Karpas-422 (cell line): ENCODE data around the gene ZNHIT1. TPM values are rescaled to one million over a fixed set of nuclear protein-coding genes. Genes with fewer than 3 reads are reported as not detected.

Experiments
- DNase-seq: peaks from one replicate; pipeline ENCODE4 v3.0.0-alpha.2; 2015
- H2AFZ ChIP-seq: fragments of 200-600 bp; sonication (generic); 2 replicates; pipeline ENCODE4 v1.6.1; 2014; ENCODE audit warnings: antibody characterized with exemption, low read length, mixed read lengths
- H3K27ac ChIP-seq: fragments of 200-600 bp; sonication (generic); 2 replicates; pipeline ENCODE4 v1.5.1; 2014; ENCODE audit warnings: mild to moderate bottlenecking, low read length, moderate library complexity
- H3K27me3 ChIP-seq: fragments of 200-600 bp; sonication (generic); 2 replicates; pipeline ENCODE4 v1.6.1; 2014; ENCODE audit warnings: low read length, mixed read lengths
- H3K36me3 ChIP-seq: fragments of 200-600 bp; sonication (generic); 2 replicates; pipeline ENCODE4 v1.6.1; 2014; ENCODE audit warnings: low read length, mixed read lengths; ENCODE audit not compliant: insufficient read depth
- H3K4me1 ChIP-seq: fragments of 200-600 bp; sonication (generic); 2 replicates; pipeline ENCODE4 v1.6.1; 2014; ENCODE audit warnings: mild to moderate bottlenecking, low read length, mixed read lengths
- H3K4me2 ChIP-seq: fragments of 200-600 bp; sonication (generic); 2 replicates; pipeline ENCODE4 v1.6.1; 2014; ENCODE audit warnings: low read length, low read depth, mild to moderate bottlenecking; ENCODE audit not compliant: poor library complexity, severe bottlenecking
- H3K4me3 ChIP-seq: fragments of 200-600 bp; sonication (generic); 2 replicates; pipeline ENCODE4 v1.5.1; 2014; ENCODE audit warnings: mild to moderate bottlenecking, antibody characterized with exemption, low read length, mixed read lengths
- H3K79me2 ChIP-seq: fragments of 200-600 bp; sonication (generic); 2 replicates; pipeline ENCODE4 v1.6.1; 2014; ENCODE audit warnings: mild to moderate bottlenecking, low read length, mixed read lengths
- H3K9ac ChIP-seq: fragments of 200-600 bp; sonication (generic); 2 replicates; pipeline ENCODE4 v1.6.0; 2014; ENCODE audit warnings: low read length
- H3K9me2 ChIP-seq: fragments of 200-600 bp; sonication (generic), shearing (Covaris generic); replicated peaks from 2 replicates; pipeline ENCODE4 v1.6.0; 2014; ENCODE audit warnings: mild to moderate bottlenecking, low read length, moderate library complexity; ENCODE audit not compliant: insufficient read depth
- H3K9me3 ChIP-seq: fragments of 300-700, 200-600 bp; sonication (generic); 2 replicates; pipeline ENCODE4 v1.6.1; 2014; ENCODE audit warnings: low read length, mixed read lengths
- H4K20me1 ChIP-seq: fragments of 200-600 bp; sonication (generic); 2 replicates; pipeline ENCODE4 v1.6.1; 2014; ENCODE audit warnings: mild to moderate bottlenecking, antibody characterized with exemption, low read length, low read depth; ENCODE audit not compliant: insufficient read depth
- total RNA-seq: library from RNA; depleted of rRNA; stranded (reverse); fragments of >200 nt; shearing (Covaris generic); gene quantifications from 2 replicates; pipeline ENCODE4 v1.2.3, GENCODE V29; 2014; ENCODE audit warnings: low replicate concordance

The ZNHIT1 gene
- total RNA-seq, 1 experiment from 2014 or later, result 50.9 TPM

GRCh38 chr7:101206665-101207042 lies 11.3 kb upstream of the ZNHIT1 start:
- Histone ChIP-seq H3K4me1 (peaks cover 7% of the 10 kb centered on the region), H3K9me3 (no peaks in the 10 kb centered on the region), H3K27ac (no peak overlapping the region), H3K36me3 (no peaks in the 10 kb centered on the region), H3K9me2 (no peaks in the 10 kb centered on the region), H4K20me1 (no peaks in the 10 kb centered on the region), H3K9ac (no peak overlapping the region), H3K4me3 (no peak overlapping the region), H2AFZ (no peak overlapping the region), H3K27me3 (no peaks in the 10 kb centered on the region), H3K4me2 (no peak overlapping the region), H3K79me2 (no peaks in the 10 kb centered on the region)
- no peak for DNase-seq

GRCh38 chr7:101207459-101207858 lies 10.5 kb upstream of the ZNHIT1 start:
- Histone ChIP-seq H2AFZ (no peak overlapping the region), H3K9me2 (no peaks in the 10 kb centered on the region), H3K27ac (no peak overlapping the region), H3K9ac (no peak overlapping the region), H3K9me3 (no peaks in the 10 kb centered on the region), H4K20me1 (no peaks in the 10 kb centered on the region), H3K79me2 (no peaks in the 10 kb centered on the region), H3K27me3 (no peaks in the 10 kb centered on the region), H3K4me3 (no peak overlapping the region), H3K36me3 (no peaks in the 10 kb centered on the region), H3K4me1 (peaks cover 7% of the 10 kb centered on the region), H3K4me2 (no peak overlapping the region)
- no peak for DNase-seq

- H3K36me3 ChIP-seq, result no peaks in the 10 kb centered on the region
- H3K4me1 ChIP-seq, result peaks cover 2% of the 10 kb centered on the region
- H3K27me3 ChIP-seq, result no peaks in the 10 kb centered on the region
- no peaks in the 10 kb centered on the region for H3K79me2 ChIP-seq
- no peak overlapping the region for H3K9ac ChIP-seq
- no peak overlapping the region for H3K27ac ChIP-seq
- no peak overlapping the region for H3K4me3 ChIP-seq
- no peaks in the 10 kb centered on the region for H3K9me2 ChIP-seq
- no peaks in the 10 kb centered on the region for H4K20me1 ChIP-seq
- DNase-seq, result no peak
- no peak overlapping the region for H3K4me2 ChIP-seq
- H2AFZ ChIP-seq, result no peak overlapping the region
- H3K9me3 ChIP-seq, result no peaks in the 10 kb centered on the region
Observed at GRCh38 chr7:101208794-101209193, 9.2 kb upstream of the ZNHIT1 start.

- no peak overlapping the region for H3K4me3 ChIP-seq
- no peak overlapping the region for H3K4me2 ChIP-seq
- no peak overlapping the region for H2AFZ ChIP-seq
- H3K9me3 ChIP-seq, result no peaks in the 10 kb centered on the region
- H3K9me2 ChIP-seq, result no peaks in the 10 kb centered on the region
- H3K79me2 ChIP-seq, result no peaks in the 10 kb centered on the region
- no peaks in the 10 kb centered on the region for H3K36me3 ChIP-seq
- H3K9ac ChIP-seq, result no peak overlapping the region
- no peak for DNase-seq
- H3K27me3 ChIP-seq, result no peaks in the 10 kb centered on the region
- no peak overlapping the region for H3K27ac ChIP-seq
- no peaks in the 10 kb centered on the region for H4K20me1 ChIP-seq
- no peaks in the 10 kb centered on the region for H3K4me1 ChIP-seq
Observed at GRCh38 chr7:101210143-101210542, 7.8 kb upstream of the ZNHIT1 start.

GRCh38 chr7:101211501-101211900 lies 6.5 kb upstream of the ZNHIT1 start:
- DNase-seq, result no peak
- Histone ChIP-seq H3K79me2 (peaks cover 9% of the 10 kb centered on the region), H3K27me3 (no peaks in the 10 kb centered on the region), H3K36me3 (no peaks in the 10 kb centered on the region), H3K9ac (no peak overlapping the region), H3K4me3 (no peak overlapping the region), H3K27ac (no peak overlapping the region), H3K9me3 (no peaks in the 10 kb centered on the region), H3K9me2 (no peaks in the 10 kb centered on the region), H4K20me1 (no peaks in the 10 kb centered on the region), H3K4me2 (no peak overlapping the region), H2AFZ (no peak overlapping the region), H3K4me1 (peaks cover 7% of the 10 kb centered on the region)

- no peak overlapping the region for H3K4me2 ChIP-seq
- H3K9me3 ChIP-seq, result no peaks in the 10 kb centered on the region
- peaks cover 11% of the 10 kb centered on the region for H3K4me1 ChIP-seq
- H4K20me1 ChIP-seq, result no peaks in the 10 kb centered on the region
- H2AFZ ChIP-seq, result no peak overlapping the region
- no peak for DNase-seq
- no peaks in the 10 kb centered on the region for H3K9me2 ChIP-seq
- no peak overlapping the region for H3K27ac ChIP-seq
- H3K4me3 ChIP-seq, result no peak overlapping the region
- no peaks in the 10 kb centered on the region for H3K27me3 ChIP-seq
- no peaks in the 10 kb centered on the region for H3K36me3 ChIP-seq
- H3K79me2 ChIP-seq, result peaks cover 14% of the 10 kb centered on the region
- no peak overlapping the region for H3K9ac ChIP-seq
Observed at GRCh38 chr7:101212014-101212413, 6.0 kb upstream of the ZNHIT1 start.

- H3K9ac ChIP-seq, result peak overlapping the region; percentile 86
- peak overlapping the region; percentile 83 for H3K4me3 ChIP-seq
- H3K79me2 ChIP-seq, result peaks cover 48% of the 10 kb centered on the region
- H3K36me3 ChIP-seq, result no peaks in the 10 kb centered on the region
- H3K27me3 ChIP-seq, result no peaks in the 10 kb centered on the region
- DNase-seq, result peak; percentile 58
- no peaks in the 10 kb centered on the region for H4K20me1 ChIP-seq
- peak overlapping the region; percentile 85 for H2AFZ ChIP-seq
- no peaks in the 10 kb centered on the region for H3K9me3 ChIP-seq
- no peaks in the 10 kb centered on the region for H3K9me2 ChIP-seq
- H3K4me1 ChIP-seq, result peaks cover 21% of the 10 kb centered on the region
- 0 out of 2 replicates have a peak overlapping the region, but pooled peaks have one; percentile 6 for H3K27ac ChIP-seq
- peak overlapping the region; percentile 99 for H3K4me2 ChIP-seq
Observed at GRCh38 chr7:101216001-101216859, 1.7 kb upstream of the ZNHIT1 start.

GRCh38 chr7:101216860-101217387 lies 1.0 kb upstream of the ZNHIT1 start:
- H3K9ac ChIP-seq, result peak overlapping the region; percentile 86
- H3K27me3 ChIP-seq, result no peaks in the 10 kb centered on the region
- peaks cover 54% of the 10 kb centered on the region for H3K79me2 ChIP-seq
- no peaks in the 10 kb centered on the region for H3K9me3 ChIP-seq
- peak overlapping the region; percentile 83 for H3K4me3 ChIP-seq
- peak overlapping the region; percentile 85 for H2AFZ ChIP-seq
- peaks cover 21% of the 10 kb centered on the region for H3K4me1 ChIP-seq
- peak overlapping the region; percentile 99 for H3K4me2 ChIP-seq
- 0 out of 2 replicates have a peak overlapping the region, but pooled peaks have one; percentile 6 for H3K27ac ChIP-seq
- H3K36me3 ChIP-seq, result no peaks in the 10 kb centered on the region
- no peaks in the 10 kb centered on the region for H4K20me1 ChIP-seq
- H3K9me2 ChIP-seq, result no peaks in the 10 kb centered on the region
- peak; percentile 57 for DNase-seq
